ENCODE results near the gene GTF3C2.

Gene GTF3C2, protein sequence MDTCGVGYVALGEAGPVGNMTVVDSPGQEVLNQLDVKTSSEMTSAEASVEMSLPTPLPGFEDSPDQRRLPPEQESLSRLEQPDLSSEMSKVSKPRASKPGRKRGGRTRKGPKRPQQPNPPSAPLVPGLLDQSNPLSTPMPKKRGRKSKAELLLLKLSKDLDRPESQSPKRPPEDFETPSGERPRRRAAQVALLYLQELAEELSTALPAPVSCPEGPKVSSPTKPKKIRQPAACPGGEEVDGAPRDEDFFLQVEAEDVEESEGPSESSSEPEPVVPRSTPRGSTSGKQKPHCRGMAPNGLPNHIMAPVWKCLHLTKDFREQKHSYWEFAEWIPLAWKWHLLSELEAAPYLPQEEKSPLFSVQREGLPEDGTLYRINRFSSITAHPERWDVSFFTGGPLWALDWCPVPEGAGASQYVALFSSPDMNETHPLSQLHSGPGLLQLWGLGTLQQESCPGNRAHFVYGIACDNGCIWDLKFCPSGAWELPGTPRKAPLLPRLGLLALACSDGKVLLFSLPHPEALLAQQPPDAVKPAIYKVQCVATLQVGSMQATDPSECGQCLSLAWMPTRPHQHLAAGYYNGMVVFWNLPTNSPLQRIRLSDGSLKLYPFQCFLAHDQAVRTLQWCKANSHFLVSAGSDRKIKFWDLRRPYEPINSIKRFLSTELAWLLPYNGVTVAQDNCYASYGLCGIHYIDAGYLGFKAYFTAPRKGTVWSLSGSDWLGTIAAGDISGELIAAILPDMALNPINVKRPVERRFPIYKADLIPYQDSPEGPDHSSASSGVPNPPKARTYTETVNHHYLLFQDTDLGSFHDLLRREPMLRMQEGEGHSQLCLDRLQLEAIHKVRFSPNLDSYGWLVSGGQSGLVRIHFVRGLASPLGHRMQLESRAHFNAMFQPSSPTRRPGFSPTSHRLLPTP

DNA sequence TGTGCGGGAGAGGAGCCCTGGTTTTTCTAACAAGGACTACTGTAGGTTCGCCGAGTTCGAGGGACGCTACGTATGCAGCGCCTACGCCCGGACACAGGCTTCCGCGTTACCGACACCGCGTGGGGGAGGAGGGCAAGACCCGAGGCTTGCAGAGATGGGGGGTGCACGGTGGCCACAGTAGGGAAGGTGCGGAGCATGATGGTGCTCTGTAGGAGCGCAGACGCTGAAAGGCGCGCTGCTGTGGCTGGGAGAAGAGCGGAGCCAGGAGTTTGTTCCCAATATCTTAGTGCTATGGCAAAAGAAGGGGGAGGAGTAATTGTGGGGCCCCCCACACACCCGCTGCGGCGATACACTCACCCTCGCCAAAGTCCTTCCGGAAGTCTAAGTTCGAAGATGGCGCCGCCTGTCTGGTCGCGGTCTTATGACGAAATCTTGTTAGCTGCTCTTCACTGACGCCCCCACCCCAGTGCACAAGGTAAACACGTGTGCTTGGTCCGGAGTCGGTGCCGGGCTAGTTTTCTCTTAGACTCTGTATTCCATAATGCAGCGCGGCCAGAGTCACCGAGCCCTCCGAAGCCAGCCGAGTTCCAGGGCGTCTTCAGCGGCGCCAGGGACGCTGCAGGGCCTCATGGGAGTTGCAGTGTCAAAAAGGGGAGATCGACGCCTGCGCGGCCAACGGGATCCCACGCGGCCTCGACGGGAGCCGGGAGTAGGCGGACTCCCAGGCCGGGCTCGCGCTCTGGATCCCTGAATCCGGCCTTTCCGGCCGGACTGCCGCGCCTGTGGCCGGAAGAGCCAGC, at the start of gene GTF3C2:
TSS of gene GTF3C2 (minus strand) at position 383 of the 800 bp plus-strand sequence. CDS start 13,210 bp downstream, outside the sequence.
- Histone ChIP-seq H3K27me3 (no peaks in the 10 kb centered on the region), H3K4me3 (peak within 1 kb of the TSS; percentile 74 to 90 (median 80)), H3K9ac (peak within 1 kb of the TSS; percentile 84 to 99 (median 92)), H3K36me3 (peaks cover 0 to 33% (median 11%) of the 10 kb centered on the region in 11 experiments; a peak in 11 of 22 replicates), H3K4me1 (peaks cover 34 to 42% (median 39%) of the 10 kb centered on the region in 10 experiments), H3K4me2 (peak within 1 kb of the TSS; percentile 81 to 97 (median 93)), H3K27ac (peak within 1 kb of the TSS; percentile 70 to 99 (median 91)), H3K9me3 (replicated peaks in 1 of 11) (no peaks in the 10 kb centered on the region; a peak in 2 of 22 replicates), H4K20me1 (peaks cover 7 to 34% (median 19%) of the 10 kb centered on the region in 11 experiments; a peak in 18 of 22 replicates)
- peak in 2 of 11 experiments; percentile 20 to 54; a peak in 1 of 22 replicates for TF ChIP-seq Cebpa-rat (IDR thresholded peaks at IDR 0.05)

DNA sequence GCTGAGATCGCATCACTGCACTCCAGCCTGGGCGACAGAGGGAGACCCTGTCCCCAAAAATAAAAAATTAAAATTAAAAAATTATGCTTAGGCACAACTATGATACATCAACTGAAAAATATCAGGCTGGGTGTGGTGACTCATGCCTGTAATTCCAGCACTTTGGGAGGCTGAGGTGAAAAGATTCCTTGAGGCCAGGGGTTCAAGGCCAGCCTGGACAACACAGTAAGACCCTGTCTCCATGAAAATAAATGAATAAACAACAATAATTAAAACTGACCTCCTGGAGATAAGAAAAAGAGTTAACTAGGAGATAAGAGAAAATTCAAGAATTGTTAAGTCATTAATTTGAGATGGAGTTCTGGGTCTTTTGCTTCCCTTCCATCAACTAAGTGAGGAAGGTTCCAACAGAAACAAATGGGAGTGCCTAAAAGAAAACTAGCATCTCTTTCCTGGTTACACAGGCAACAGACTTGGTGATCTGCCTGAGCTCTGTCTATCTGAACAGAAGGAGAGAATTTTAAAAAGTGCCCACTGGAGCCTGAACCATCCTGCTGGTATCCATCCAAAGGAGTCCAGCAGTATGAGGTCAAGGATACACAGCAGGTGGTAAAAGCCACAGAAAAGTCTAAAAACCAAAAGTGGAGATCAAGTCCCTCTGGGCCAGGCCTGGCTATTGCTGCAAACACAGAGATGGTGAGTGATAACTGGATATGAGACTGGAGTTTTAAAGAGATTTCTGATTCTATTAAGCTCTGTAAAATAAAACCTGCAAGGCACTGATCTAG, 44.0 kb upstream of the GTF3C2 start:
- H3K27me3 ChIP-seq, result no peaks in the 10 kb centered on the region
- no peak for TF ChIP-seq Cebpa-rat (IDR thresholded peaks at IDR 0.05)

DNA sequence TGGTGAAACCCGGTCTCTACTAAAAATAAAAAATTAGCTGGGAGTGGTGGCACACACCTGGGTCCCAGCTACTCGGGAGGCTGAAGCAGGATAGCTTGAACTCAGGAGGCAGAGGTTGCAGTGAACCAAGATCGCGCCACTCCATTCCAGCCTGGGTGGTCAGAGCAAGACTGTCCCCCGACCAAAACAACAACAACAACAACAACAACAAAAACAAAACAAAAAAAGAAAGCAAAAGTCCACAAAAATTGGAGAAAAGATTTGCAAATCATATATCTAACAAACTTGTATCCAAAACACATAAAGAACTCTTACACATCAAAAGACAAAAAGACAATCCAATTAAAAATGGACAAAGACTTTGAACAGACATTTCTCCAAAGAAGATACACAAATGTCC, 42.4 kb upstream of the GTF3C2 start:
- H3K36me3 ChIP-seq, result peaks cover 24 to 96% (median 80%) of the 10 kb centered on the region in 11 experiments; a peak in 21 of 22 replicates
- H4K20me1 ChIP-seq, result peaks cover 18 to 100% (median 100%) of the 10 kb centered on the region in 11 experiments; a peak in 20 of 22 replicates
- H3K4me1 ChIP-seq, result peaks cover 0 to 12% (median 0%) of the 10 kb centered on the region in 10 experiments; a peak in 5 of 20 replicates
- no peak overlapping the region for H3K9ac ChIP-seq
- H3K27ac ChIP-seq, result no peak overlapping the region
- peaks cover 0 to 11% (median 3%) of the 10 kb centered on the region in 11 experiments; a peak in 9 of 22 replicates for H3K9me3 ChIP-seq (replicated peaks in 1 of 11)
- H3K4me3 ChIP-seq, result no peak overlapping the region
- H3K4me2 ChIP-seq, result no peak overlapping the region
- H3K27me3 ChIP-seq, result no peaks in the 10 kb centered on the region
- TF ChIP-seq Cebpa-rat (IDR thresholded peaks at IDR 0.05), result no peak

More for the DNA sequence above, 44.0 kb upstream of the GTF3C2 start:
- Histone ChIP-seq H3K4me1 (peaks cover 0 to 12% (median 0%) of the 10 kb centered on the region in 10 experiments; a peak in 5 of 20 replicates), H3K4me2 (no peak overlapping the region), H3K9ac (peak overlapping the region in 2 of 11 experiments; percentile 7 to 11; a peak in 2 of 22 replicates), H3K9me3 (replicated peaks in 1 of 11) (peaks cover 0 to 11% (median 3%) of the 10 kb centered on the region in 11 experiments; a peak in 9 of 22 replicates), H3K27ac (no peak overlapping the region), H3K4me3 (no peak overlapping the region), H4K20me1 (peaks cover 18 to 100% (median 99%) of the 10 kb centered on the region in 11 experiments; a peak in 20 of 22 replicates), H3K36me3 (peaks cover 24 to 98% (median 81%) of the 10 kb centered on the region in 11 experiments; a peak in 21 of 22 replicates)

DNA sequence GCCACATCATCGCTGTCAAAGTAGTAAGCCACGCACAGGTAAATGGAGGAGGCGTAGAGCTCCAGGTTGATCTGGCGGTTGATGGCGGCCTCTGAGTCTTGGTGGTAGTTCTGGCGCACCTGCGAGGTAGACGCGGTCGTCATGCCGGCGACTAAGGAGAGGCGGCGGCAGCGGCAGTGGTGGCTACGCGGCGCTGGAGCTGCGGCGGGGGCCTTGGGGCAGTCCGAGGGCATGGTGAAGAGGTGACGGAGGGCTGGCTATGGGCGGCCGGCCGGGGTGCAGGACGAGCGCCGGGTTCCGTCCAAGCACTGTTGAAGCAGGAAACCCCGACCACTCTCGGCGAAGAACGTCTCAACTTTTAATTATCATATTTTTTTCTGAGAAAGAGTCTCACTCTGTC, 36.7 kb upstream of the GTF3C2 start:
- TF ChIP-seq Cebpa-rat (IDR thresholded peaks at IDR 0.05), result no peak
- no peaks in the 10 kb centered on the region; a peak in 1 of 20 replicates for H3K4me1 ChIP-seq
- H3K4me3 ChIP-seq, result no peak overlapping the region
- H3K4me2 ChIP-seq, result no peak overlapping the region
- no peaks in the 10 kb centered on the region for H3K9me3 ChIP-seq (replicated peaks in 1 of 11)
- H3K27me3 ChIP-seq, result no peaks in the 10 kb centered on the region
- peaks cover 12 to 95% (median 74%) of the 10 kb centered on the region in 11 experiments for H3K36me3 ChIP-seq
- peaks cover 11 to 100% (median 100%) of the 10 kb centered on the region in 11 experiments; a peak in 21 of 22 replicates for H4K20me1 ChIP-seq
- H3K27ac ChIP-seq, result no peak overlapping the region
- no peak overlapping the region for H3K9ac ChIP-seq

DNA sequence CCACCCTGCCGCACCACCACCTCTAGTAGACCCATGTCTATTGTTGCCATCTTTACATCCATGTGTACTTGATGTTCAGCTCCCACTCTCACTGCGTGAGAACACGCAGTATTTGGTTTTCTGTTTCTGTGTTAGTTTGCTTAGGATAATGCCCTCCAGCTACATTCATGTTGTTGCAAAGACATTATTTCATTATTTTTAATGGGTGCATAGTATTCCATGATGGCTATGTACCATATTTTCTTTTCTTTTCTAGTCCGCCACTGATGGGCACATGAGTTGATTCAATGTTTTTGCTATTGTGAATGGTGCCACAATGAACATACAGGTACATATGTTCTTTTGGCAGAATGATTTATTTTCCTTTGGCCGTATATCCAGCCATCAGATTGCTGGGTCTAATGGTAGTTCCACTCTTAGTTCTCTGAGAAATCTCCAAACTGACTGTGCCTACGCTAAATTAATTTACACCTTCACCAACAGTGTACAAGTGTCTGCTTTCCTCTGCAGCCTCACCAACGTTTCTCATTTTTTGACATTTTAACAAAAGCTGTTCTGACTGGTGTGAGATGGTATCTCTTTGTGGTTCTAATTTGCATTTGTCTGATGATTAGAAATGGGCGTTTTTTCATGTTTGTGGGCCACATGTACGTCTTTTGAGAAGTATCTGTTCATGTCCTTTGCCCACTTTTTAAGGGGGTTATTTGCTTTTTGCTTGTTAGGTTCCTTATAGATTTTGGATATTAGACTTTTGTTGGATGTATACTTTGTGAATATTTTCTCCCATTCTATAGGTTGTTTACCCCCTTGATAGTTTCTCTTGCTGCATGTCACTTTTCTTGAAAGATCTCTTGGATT, 34.5 kb upstream of the GTF3C2 start:
- peaks cover 17 to 93% (median 78%) of the 10 kb centered on the region in 11 experiments for H3K36me3 ChIP-seq
- H3K27ac ChIP-seq, result no peak overlapping the region
- H3K9me3 ChIP-seq (replicated peaks in 1 of 11), result no peaks in the 10 kb centered on the region
- peaks cover 0 to 100% (median 90%) of the 10 kb centered on the region in 11 experiments; a peak in 21 of 22 replicates for H4K20me1 ChIP-seq
- no peaks in the 10 kb centered on the region for H3K27me3 ChIP-seq
- no peak overlapping the region for H3K4me2 ChIP-seq
- H3K4me3 ChIP-seq, result no peak overlapping the region
- no peak overlapping the region for H3K9ac ChIP-seq
- TF ChIP-seq Cebpa-rat (IDR thresholded peaks at IDR 0.05), result no peak
- H3K4me1 ChIP-seq, result no peaks in the 10 kb centered on the region

DNA sequence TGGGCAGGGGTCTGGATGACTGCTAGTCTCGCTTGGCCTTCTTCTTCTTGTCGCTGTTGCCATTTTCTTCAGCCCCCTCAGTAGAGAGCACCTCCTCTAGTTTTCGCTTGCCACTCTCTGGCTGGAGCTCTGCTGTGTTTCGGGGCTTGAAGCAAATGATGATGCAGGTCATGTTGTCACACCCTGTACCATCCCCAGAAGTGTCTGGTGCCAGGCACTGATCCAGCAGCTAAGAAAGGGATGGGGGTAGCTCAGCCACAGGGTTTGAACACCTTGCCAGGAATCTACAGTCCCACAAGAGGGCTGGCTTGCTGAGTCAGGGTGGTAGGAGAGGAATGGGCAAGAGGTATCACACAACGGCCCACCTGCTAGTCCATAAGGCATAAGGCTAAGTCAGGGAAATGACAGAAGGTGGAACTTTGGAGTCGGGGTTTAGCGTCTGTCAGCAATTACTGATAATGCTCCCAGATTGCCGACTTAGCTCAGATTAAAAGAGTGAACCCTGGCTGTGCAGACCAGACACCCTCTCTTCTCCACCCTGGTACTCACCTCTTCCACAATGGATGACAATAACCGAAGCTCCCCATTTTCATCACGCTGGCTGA, 25.1 kb upstream of the GTF3C2 start:
- peak overlapping the region in 4 of 11 experiments; percentile 88 to 93 (median 91); a peak in 4 of 22 replicates for H3K9ac ChIP-seq
- H3K4me1 ChIP-seq, result peaks cover 19 to 60% (median 25%) of the 10 kb centered on the region in 10 experiments
- no peaks in the 10 kb centered on the region for H3K9me3 ChIP-seq (replicated peaks in 1 of 11)
- no peaks in the 10 kb centered on the region for H3K27me3 ChIP-seq
- TF ChIP-seq Cebpa-rat (IDR thresholded peaks at IDR 0.05), result no peak
- H3K36me3 ChIP-seq, result peaks cover 72 to 88% (median 83%) of the 10 kb centered on the region in 11 experiments
- peak overlapping the region in 2 of 11 experiments; percentile 92 to 99; a peak in 3 of 22 replicates for H3K4me2 ChIP-seq
- H3K4me3 ChIP-seq, result no peak overlapping the region
- peak overlapping the region in 5 of 11 experiments; percentile 85 to 94 (median 87); a peak in 9 of 22 replicates for H3K27ac ChIP-seq
- H4K20me1 ChIP-seq, result peaks cover 8 to 45% (median 23%) of the 10 kb centered on the region in 11 experiments; a peak in 16 of 22 replicates
